NCI-H1694 (cell line): ENCODE results near the gene PAAF1.
A peak's percentile ranks its signal among the peaks of the same experiment; 100 is the strongest.
"Not testable (repeated sequence)": the region's sequence is repeated elsewhere in the genome, so short reads cannot be mapped to it uniquely, and the experiment has no call there.

Experiments
- DNase-seq: peaks from one replicate; lab custom pipeline; 2025; lab: John Stamatoyannopoulos, UW

PAAF1 gene, protein sequence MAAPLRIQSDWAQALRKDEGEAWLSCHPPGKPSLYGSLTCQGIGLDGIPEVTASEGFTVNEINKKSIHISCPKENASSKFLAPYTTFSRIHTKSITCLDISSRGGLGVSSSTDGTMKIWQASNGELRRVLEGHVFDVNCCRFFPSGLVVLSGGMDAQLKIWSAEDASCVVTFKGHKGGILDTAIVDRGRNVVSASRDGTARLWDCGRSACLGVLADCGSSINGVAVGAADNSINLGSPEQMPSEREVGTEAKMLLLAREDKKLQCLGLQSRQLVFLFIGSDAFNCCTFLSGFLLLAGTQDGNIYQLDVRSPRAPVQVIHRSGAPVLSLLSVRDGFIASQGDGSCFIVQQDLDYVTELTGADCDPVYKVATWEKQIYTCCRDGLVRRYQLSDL

DNA sequence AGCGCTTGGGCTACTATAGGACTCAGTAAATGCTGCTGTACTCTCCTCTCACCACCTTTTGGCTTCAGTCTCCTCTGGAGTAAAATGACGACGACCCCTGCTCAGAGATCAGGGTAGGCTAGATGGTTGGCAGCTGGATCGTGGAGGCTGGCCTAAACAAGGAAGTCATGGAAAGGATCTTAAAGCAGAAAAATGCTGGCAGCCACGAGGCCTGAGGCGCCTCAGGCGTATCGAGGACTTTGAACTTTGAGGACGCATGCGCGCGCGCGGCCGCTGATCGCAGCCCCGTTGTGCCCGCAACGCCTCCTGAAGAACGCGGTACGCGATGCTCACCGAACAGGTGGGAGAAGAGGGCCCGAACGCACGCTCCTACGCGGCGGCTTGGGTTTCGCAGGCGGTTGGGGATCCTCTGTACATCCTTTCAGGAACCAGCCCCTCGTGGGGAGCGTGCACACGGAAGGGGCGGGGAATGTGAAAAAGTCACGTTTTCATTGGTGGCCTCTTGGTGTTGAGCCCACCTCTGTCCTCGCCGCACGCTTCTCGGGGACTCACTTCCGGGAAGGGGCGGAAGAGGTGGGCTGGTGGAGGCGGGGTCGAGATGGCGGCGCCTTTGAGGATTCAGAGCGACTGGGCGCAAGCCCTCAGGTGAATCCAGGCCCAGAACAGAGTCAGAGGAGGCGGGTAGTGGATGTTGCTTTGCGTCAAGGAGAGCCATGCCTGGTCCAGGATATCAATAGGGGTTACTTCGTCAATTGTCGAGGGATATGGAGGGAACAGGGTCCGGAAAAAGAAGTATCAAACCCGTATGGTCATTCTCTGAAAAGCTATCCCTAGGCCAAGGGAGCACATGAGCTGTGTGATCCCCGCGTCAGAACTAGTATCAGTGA is at the start of gene PAAF1, which contains the start of gene COA4:
PAAF1 (plus strand) TSS at position 576 of the 887 bp plus-strand sequence; CDS start at position 599, 23 bp downstream.
COA4 (minus strand) TSS at position 423 of the 887 bp plus-strand sequence. CDS start 3,468 bp downstream, outside the sequence.
- DNase-seq, result peak; percentile 95

DNA sequence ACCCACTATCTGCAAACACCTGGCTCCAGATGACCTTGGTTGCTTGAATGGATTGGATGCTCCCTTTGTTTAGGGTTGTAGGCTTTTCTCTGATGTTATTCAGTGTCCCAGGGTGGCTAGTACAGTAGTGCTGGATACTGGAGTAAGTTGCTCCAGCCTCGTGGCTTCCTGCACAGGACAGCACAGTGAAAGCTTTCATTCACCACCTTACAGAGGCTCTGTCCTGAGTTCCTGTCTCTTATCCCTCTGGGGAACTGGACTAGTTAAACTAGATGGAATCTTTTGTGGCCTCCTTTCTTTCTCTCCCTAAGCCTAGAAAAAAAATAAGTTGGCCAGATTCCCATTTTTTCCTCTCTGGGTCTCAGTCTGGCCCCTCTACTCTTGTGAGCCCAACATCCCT is 46.5 kb upstream of the PAAF1 start:
- DNase-seq, result no peak

DNA sequence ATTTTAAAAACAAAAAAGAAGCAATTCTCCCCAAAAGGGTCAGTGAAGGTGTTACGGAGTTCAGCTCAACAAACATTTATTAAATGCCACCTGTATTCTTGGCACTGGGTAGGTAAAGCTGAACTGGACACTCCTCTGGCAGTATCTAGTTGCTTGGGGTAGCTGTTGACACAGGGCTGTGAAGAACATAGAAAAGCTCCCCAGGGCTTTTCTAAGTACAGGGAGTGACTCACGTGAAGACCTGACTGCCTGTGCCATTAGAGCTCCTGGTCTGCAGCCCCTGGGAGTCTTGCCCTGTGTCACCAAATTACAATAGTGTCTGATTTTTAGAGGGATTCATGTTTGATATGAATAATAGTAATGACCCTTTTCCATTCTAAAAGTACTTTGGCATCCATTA is 43.7 kb upstream of the PAAF1 start:
- DNase-seq, result no peak

DNA sequence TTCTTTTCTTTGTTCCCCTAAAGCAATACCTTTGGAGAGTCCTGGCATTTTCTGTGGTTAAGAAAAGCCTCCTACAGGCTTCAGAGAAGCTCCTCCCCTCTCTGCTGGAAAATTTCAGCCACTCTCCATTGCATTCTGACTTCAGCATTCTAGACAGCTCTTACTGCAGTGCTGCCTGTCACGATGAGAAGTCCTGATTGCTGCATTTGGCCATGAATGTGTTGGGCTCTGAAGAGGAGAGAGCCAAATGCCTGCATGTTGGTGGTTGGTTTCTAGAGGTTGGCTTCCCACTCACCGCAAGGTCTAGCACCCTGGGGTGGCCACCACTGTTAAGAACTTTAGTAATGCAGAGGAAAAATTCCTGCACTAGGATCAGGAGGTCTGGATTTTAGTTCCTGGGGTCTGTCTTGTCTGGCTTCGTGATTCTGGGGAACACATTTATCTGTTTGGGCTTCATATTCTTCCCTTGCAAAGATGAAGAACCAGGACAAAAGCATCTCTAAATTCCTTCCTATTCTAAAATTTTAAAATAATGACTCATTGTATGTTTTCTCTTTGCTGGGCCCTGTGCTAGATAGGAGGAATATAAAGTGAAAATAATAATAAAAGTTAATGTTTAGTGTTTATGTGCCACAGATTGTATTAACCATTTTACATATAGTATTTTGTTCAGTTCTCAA is 38.2 kb upstream of the PAAF1 start:
- DNase-seq, result no peak

DNA sequence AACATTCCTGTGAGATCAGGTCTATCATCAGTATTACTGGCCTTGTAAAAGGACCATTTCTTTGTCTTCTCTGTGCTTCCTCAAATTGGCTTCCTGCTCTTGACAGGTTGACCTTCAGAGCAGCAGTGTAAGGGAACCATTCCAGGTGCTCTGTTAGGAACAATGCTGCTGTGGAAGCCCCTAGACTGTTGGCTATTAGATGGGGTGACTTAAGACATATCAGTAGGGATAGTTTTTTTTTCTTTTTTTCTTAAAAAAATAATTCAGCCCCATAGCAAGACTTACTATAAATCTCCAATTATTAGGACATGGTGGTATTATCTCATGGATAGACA is 37.7 kb upstream of the PAAF1 start:
- no peak for DNase-seq

DNA sequence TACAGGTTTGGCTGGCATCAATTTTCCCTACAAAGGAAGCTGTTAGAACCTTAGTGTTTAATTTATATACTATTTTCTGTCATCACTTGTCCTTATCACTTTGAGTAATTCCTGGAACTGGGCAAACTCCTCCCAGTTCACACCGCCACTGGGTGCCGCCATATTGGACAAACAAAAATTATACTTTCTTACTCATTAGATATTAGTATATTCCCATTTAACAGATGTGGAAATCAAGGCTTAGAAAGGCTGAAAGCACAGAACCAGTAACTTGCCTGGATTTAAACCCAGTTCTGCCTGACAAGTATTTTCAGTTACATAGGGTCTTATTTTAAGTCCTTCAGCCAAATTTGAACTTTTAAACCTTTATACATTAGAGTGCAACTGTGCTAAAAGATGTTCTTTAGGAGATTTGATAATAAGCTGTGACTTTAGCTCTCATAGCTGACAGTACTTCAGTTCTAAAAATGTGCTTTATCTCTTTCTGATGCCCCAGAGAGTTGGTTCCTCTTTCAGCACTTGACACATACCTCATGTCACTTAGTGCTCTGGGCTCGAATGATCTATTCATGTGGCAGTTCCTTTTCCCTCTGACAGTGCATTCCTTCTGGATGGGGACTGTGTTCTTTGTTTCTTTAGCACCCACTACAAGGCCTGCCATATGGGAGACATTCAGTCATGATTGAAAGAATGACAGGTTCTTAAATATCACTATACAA is 25.6 kb upstream of the PAAF1 start:
- DNase-seq, result no peak

DNA sequence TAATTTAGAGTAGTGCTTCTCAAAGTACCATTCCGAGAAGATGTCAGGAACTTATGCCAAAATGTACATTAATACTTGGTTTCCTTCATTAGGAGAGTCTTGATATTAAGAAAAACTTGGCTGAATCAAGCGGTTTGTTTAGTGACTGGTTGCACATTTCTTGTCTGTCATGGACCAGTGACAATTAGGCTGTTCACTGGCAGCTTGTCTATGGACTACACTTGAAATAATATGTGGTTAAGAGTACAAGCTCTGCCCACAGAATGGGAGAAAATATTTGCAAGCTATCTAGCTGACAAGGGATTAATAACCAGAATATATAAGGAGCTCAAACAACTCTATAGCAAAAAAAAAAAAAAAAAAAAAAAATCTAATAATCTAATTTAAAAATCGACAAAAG is 24.8 kb upstream of the PAAF1 start:
- DNase-seq, result no peak

DNA sequence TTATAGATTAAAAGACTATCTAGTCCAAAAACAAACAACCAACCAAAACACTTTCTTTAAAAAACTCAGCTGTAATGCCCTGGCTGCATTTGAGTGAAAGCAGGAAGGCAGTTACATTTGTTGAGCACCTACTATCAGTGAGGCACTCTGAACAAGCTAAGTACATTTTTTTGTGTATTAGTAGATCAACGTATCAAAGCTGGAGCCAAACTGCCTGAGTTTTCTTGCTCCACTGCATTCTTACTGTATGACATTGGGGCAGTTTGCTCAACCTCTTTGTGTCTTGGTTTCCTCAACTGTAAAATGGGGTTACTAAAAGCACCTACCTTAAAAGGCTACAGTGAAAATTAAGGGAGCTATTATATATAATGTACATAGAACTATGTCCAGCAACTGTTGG is 22.1 kb upstream of the PAAF1 start:
- no peak for DNase-seq

DNA sequence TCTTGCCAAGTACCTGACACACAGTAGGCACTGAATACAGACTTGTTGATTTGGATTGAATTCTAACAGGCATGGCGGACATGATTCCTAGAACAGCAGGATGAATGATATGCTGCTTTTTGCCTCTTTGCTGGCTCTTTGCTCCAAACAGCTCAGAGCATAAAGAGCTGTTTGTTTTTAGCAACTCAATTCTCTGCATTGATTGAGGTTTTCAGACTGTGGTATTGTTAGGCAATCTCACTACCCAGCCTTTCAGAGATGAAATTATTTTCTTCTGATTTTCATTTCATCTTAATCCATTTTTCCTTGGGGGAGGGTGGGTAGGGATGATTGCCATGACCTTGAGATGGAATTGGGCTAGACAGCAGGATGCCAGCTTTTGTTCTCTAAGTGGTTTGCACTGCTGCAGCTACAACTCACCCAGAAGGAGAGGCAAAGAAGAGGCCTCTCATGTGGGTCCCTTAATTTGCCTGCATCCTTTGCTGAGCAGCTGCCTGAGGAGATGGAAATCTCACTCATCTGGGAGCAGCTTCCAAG is 20.7 kb upstream of the PAAF1 start:
- no peak for DNase-seq

DNA sequence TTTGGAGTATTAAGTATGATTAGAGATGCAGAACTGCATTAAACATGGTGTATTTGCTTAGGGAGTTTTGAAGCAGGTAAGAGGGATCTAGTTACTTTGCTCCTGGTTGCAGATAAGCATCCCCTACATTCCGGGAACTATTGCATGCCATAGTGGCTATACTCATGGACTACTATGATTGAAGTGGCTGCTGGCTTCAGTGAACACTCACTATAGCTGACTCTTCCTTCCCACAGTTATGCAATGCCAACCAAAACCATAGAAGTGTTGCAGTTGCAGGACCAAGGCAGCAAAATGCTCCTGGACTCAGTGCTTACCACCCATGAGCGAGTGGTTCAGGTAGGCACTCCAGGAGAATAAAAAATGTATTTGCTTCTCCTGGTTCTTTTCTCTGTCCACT is 17.1 kb upstream of the PAAF1 start:
- no peak for DNase-seq

DNA sequence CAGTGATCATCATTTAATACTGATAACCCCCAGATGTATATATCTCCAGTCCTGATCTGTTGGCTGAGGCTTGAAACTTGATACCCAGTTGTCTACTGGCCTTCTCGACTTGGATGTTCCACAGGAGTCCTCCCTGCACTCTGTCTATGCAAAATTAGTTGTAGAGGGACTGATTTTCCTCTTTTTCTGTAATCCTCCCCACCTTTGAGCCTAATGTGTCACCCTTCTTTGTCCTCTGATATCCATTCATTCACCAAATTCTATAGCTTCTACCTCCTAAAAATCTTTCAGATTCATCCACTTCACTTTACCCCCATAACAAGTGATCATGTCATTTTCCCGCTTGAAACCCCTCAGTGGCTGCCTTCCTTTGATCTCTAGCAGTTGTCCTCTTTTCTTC is 16.6 kb upstream of the PAAF1 start:
- no peak for DNase-seq

DNA sequence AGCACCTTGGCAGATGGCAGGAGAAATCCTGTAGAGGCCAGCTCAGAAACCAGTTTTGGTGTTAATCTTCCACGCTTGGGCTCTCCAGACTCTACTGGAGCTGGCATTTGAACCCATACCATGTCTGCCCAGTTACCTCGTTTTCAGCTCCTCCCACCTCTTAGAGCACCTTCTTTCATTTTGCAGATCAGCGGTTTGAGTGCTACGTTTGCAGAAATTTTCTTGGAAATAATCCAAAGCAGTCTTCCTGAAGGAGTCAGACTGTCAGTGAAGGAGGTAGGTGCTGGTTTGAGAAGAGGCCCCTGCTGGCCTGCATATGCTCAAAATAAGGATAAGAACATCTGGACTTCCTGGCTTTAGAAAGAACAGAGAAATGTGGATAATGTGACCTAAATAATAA is 13.8 kb upstream of the PAAF1 start:
- DNase-seq, result no peak

DNA sequence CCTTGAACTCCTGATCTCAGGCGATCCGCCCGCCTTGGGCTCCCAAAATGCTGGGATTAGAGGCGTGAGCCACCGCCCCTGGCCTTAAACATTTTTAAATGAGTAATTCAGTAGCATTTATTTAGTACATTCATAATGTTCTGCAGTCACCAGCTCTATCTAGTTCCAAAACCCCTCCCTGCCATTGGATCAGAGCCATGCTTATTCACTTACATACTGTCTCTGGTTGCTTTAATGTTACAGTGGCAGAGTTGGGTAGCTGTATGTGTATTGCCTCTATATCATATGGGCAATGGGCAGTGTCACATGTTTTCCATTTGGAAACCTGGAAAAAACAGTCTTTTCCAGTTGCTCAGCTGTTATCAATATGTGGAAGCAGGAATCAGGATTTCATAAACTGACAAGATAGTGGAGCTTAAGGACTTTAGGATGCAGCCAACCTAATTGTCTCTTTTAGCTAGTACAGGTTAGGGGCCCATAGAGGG is 10.7 kb upstream of the PAAF1 start:
- no peak for DNase-seq

DNA sequence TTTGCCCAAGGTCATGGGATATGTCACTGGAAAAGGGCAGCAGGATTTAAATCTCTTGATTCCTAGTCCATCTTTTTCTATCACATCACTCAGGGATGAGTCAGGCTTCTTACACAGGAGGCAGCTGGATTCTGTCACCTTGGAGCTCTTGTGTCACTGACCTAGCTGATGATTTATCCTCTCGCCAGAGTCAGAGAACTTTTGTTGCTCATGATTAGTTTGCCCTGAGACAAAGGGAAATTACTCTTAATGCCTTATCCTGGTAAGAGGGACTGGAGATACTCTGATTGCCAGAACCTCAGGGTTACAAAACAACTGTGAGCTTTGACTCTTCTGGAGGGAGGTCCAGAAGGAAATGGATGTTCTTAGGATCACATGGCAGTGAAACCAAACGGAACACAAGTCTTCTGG is 10.2 kb upstream of the PAAF1 start:
- DNase-seq, result no peak

DNA sequence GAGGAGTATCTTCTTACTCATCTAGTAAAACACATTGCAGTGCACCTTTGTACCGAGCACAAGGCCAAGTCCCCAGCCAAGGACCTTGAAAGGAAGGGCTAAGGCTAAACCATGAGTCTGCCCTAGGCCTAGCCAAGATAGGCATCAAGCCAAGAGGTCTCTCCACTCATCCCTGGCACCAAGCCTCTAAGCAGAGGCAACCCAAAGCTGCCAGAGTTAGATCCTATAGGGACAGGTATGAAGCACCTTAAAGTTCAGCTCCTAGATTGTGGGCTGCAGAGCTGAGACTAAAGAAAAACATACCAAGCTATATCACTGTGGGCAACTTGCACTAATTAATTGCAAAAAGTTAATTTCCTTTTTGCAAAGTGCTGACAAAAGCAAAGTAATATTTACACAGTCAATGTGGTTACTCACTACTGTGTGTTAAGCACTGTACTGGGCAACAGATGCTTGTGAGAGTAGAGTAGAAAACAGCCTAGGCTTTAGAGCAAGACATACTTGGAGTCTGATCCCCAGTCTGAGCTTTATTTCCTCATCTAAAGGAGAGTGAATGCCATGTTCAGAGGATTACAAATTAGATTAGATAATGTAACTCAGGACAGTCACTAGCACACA is 7.4 kb upstream of the PAAF1 start:
- DNase-seq, result no peak

DNA sequence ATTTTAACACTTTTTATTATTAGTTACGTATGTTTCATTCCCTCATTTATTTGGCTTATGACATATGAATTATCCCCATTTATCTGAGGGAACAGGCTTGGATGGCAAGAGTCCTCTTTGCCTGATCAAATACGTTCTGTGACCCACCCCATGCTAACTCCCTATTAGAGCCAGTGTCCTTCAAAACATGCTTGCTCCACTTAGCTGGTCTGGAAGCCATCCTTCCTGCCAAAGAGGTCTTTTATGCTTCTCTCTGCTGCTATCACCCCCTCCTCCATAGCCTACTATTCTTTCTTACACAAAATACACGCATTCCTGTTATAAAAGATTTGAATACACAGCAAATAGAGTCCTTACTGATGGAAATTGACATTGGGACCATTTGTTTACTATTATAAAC is 6.5 kb upstream of the PAAF1 start:
- DNase-seq, result no peak

DNA sequence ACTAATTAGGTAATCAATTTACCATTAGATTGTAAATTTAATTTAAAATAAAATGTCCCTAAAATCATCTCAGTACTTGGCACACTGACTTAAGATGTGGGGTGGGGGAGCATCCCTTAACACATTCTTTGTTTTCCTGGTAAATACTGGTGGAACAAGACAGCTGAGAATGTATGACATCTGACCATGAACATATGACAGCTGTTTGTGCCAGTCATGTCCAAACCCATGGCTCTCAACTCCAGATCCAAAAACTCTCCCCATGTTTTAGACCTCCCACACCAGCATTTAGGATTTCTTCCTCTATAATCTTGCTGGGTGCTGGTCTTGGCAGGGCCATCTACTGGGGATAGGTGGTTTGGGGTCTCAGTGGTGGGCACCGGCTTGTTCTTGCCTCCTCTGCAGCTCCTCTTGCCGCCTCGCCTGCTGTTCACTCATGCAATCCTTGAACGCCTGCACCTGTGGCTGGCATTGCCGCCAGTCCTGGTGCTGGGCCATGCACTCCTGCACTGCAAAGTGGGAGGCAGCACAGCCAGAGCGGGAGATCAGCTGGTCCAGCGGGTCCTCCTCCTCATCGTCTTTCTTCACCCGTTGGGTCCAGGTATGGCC is 3.9 kb upstream of the PAAF1 start:
- no peak for DNase-seq

DNA sequence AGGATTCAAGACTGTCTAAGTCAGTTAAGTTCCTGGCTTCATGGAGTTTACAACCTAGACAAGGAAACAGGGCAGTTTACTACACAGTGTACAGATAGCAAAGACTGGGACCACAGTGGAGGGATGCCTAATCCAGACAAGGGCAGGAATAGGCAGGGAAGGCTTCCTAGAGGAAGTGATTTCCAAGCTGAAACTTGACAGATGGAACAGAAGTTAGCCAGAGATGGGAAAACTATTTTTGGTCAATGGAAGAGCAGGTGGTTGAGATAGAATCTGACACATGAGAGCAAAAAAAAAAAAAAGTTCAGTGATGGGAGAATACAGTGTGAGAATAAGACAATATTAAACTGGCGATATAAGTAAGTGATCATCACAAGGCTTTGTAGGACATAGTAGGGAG is 1.4 kb upstream of the PAAF1 start:
- DNase-seq, result no peak

DNA sequence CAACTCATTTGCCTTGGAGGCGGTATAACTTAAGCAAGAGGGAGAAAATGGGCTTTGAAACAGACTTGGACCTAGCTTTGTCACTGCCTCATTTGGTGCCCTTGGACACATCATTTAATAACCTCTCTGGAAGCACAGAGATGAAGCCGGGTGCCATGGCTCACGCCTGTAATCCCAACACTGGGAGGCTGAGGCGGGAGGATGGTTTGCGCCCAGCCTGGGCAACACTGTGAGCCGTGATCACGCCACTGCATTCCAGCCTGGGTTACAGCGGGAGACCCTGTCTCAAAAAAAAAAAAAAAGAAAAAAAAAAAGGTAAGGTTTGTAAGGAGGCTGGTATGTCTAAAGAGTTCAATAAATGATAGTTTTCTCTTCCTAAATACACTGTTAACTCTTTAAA is 959 bp upstream of the PAAF1 start:
- no peak for DNase-seq

DNA sequence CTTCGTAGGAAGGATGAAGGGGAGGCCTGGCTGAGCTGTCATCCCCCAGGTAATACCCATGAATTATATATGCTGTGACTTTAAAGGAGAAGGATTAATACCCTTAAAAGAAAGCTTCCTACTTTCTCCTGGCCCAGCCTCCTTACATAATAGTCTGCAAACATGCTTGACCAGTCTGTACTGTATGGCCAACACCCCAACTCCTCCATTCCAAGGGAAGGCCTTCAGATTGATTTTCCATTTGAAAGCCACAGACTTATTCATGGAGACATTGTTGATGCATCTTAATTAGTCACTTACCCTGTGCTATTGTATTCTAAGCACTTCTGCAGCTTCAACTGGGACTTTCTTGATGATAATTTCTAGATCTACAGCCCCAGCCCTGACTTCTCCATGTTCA is 2.0 kb downstream of the PAAF1 start:
- no peak for DNase-seq

DNA sequence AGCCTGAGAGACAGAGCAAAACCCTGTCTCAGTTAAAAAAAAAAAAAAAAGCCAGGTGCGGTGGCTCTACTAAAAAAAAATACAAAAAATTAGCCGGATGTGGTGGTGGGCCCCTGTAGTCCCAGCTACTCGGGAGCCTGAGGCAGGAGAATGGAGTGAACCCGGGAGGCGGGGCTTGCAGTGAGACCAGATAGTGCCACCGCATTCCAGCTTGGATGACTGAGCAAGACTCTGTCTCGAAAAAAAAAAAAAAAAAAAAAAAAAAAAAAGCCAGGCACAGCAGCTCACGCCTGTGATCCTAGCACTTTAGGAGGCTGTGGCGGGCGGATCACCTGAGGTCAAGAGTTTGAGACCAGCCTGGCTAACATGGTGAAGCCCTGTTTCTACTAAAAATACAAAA is 3.6 kb downstream of the PAAF1 start:
- not testable (repeated sequence) for DNase-seq
